ENCODE data around the gene QRICH2. TPM values are rescaled to one million over a fixed set of nuclear protein-coding genes. Genes with fewer than 3 reads are reported as not detected.

QRICH2 gene
- total and polyA plus RNA-seq, 4 donors: 0.56 to 6.1 (median 0.67) TPM

- Histone ChIP-seq H3K9me3 (ENCODE audit: control insufficient read depth in 4 of 4, low read length in 3 of 4) (no peaks in the 10 kb centered on the region), H3K27me3 (ENCODE audit: control insufficient read depth in 4 of 4, insufficient read depth in 4 of 4, low read length in 3 of 4) (no peaks in the 10 kb centered on the region), H3K9ac (ENCODE audit: low read depth in 1 of 2, low read length in 2 of 2) (no peak overlapping the region), H3K36me3 (ENCODE audit: control insufficient read depth in 4 of 4, insufficient read depth in 3 of 4, low read depth in 1 of 4, low read length in 3 of 4) (no peaks in the 10 kb centered on the region), H3K4me3 (ENCODE audit: low read depth in 1 of 3, low read length in 3 of 3) (no peak overlapping the region), H3K27ac (ENCODE audit: low read depth in 1 of 2, low read length in 2 of 2) (no peak overlapping the region), H3K4me1 (ENCODE audit: control insufficient read depth in 4 of 4, insufficient read depth in 4 of 4, low read length in 3 of 4) (peaks cover 0 to 3% (median 0%) of the 10 kb centered on the region in 4 donors)
- DNase-seq (ENCODE audit: low spot score): no peak
- 95% methylated on average over 6 of the region's 6 CpGs for WGBS
- TF ChIP-seq REST (IDR thresholded peaks at IDR 0.05) (no peak), NR2F2 (IDR thresholded peaks at IDR 0.05) (no peak), TAF1 (conservative IDR thresholded peaks at IDR 0.05) (no peak), ZBTB33 (IDR thresholded peaks at IDR 0.05) (no peak), HNF4A (conservative IDR thresholded peaks at IDR 0.05) (no peak)
Observed at GRCh38 chr17:76233588-76234353, 74.3 kb downstream of the QRICH2 start.

GRCh38 chr17:76232342-76232741 lies 75.7 kb downstream of the QRICH2 start:
- Histone ChIP-seq H3K4me1 (ENCODE audit: control insufficient read depth in 4 of 4, insufficient read depth in 4 of 4, low read length in 3 of 4) (no peaks in the 10 kb centered on the region), H3K9ac (ENCODE audit: low read depth in 1 of 2, low read length in 2 of 2) (no peak overlapping the region), H3K27ac (ENCODE audit: low read depth in 1 of 2, low read length in 2 of 2) (no peak overlapping the region), H3K4me3 (ENCODE audit: low read depth in 1 of 3, low read length in 3 of 3) (no peak overlapping the region), H3K9me3 (ENCODE audit: control insufficient read depth in 4 of 4, low read length in 3 of 4) (no peaks in the 10 kb centered on the region), H3K36me3 (ENCODE audit: control insufficient read depth in 4 of 4, insufficient read depth in 3 of 4, low read depth in 1 of 4, low read length in 3 of 4) (no peaks in the 10 kb centered on the region), H3K27me3 (ENCODE audit: control insufficient read depth in 4 of 4, insufficient read depth in 4 of 4, low read length in 3 of 4) (no peaks in the 10 kb centered on the region)
- WGBS: 93% methylated on average over 2 of the region's 2 CpGs
- DNase-seq (ENCODE audit: low spot score): no peak
- no peak for TF ChIP-seq CTCF (IDR thresholded peaks at IDR 0.05; ENCODE audit: low read depth, low read length, missing input control)
- no peak for TF ChIP-seq FOXA2 (IDR thresholded peaks at IDR 0.05)
- TF ChIP-seq YY1 (IDR thresholded peaks at IDR 0.05): no peak
- no peak for TF ChIP-seq HNF4A (conservative IDR thresholded peaks at IDR 0.05)
- no peak for TF ChIP-seq JUND (IDR thresholded peaks at IDR 0.05)
- no peak for TF ChIP-seq SP1 (IDR thresholded peaks at IDR 0.05)
- TF ChIP-seq ZBTB33 (IDR thresholded peaks at IDR 0.05): no peak
- TF ChIP-seq RAD21 (IDR thresholded peaks at IDR 0.05): no peak
- no peak for TF ChIP-seq TAF1 (conservative IDR thresholded peaks at IDR 0.05)
- no peak for TF ChIP-seq ATF3 (IDR thresholded peaks at IDR 0.05)
- no peak for TF ChIP-seq REST (IDR thresholded peaks at IDR 0.05)
- TF ChIP-seq EGR1 (IDR thresholded peaks at IDR 0.05; ENCODE audit: low read depth in 2 of 2): no peak
- no peak for TF ChIP-seq GABPA (IDR thresholded peaks at IDR 0.05 in 1 of 2, conservative IDR thresholded peaks at IDR 0.05 in 1 of 2)
- no peak for TF ChIP-seq MAX (IDR thresholded peaks at IDR 0.05)
- no peak for TF ChIP-seq HNF4G (IDR thresholded peaks at IDR 0.05)
- TF ChIP-seq RXRA (IDR thresholded peaks at IDR 0.05): no peak

Measured in liver (tissue), 9 donors.